Karpas-422 (cell line): ENCODE measurements around the gene CNTNAP2. TPM values are rescaled to one million over a fixed set of nuclear protein-coding genes. Genes with fewer than 3 reads are reported as not detected.
"Not testable (repeated sequence)": the region's sequence is repeated elsewhere in the genome, so short reads cannot be mapped to it uniquely, and the experiment has no call there.

Source experiments
- DNase-seq: peaks from one replicate; pipeline ENCODE4 v3.0.0-alpha.2; 2015
- H2AFZ ChIP-seq: fragments of 200-600 bp; sonication (generic); 2 replicates; pipeline ENCODE4 v1.6.1; 2014; ENCODE audit warnings: antibody characterized with exemption, low read length, mixed read lengths
- H3K27ac ChIP-seq: fragments of 200-600 bp; sonication (generic); 2 replicates; pipeline ENCODE4 v1.5.1; 2014; ENCODE audit warnings: mild to moderate bottlenecking, low read length, moderate library complexity
- H3K27me3 ChIP-seq: fragments of 200-600 bp; sonication (generic); 2 replicates; pipeline ENCODE4 v1.6.1; 2014; ENCODE audit warnings: low read length, mixed read lengths
- H3K36me3 ChIP-seq: fragments of 200-600 bp; sonication (generic); 2 replicates; pipeline ENCODE4 v1.6.1; 2014; ENCODE audit warnings: low read length, mixed read lengths; ENCODE audit not compliant: insufficient read depth
- H3K4me1 ChIP-seq: fragments of 200-600 bp; sonication (generic); 2 replicates; pipeline ENCODE4 v1.6.1; 2014; ENCODE audit warnings: mild to moderate bottlenecking, low read length, mixed read lengths
- H3K4me2 ChIP-seq: fragments of 200-600 bp; sonication (generic); 2 replicates; pipeline ENCODE4 v1.6.1; 2014; ENCODE audit warnings: low read length, low read depth, mild to moderate bottlenecking; ENCODE audit not compliant: poor library complexity, severe bottlenecking
- H3K4me3 ChIP-seq: fragments of 200-600 bp; sonication (generic); 2 replicates; pipeline ENCODE4 v1.5.1; 2014; ENCODE audit warnings: mild to moderate bottlenecking, antibody characterized with exemption, low read length, mixed read lengths
- H3K79me2 ChIP-seq: fragments of 200-600 bp; sonication (generic); 2 replicates; pipeline ENCODE4 v1.6.1; 2014; ENCODE audit warnings: mild to moderate bottlenecking, low read length, mixed read lengths
- H3K9ac ChIP-seq: fragments of 200-600 bp; sonication (generic); 2 replicates; pipeline ENCODE4 v1.6.0; 2014; ENCODE audit warnings: low read length
- H3K9me2 ChIP-seq: fragments of 200-600 bp; sonication (generic), shearing (Covaris generic); replicated peaks from 2 replicates; pipeline ENCODE4 v1.6.0; 2014; ENCODE audit warnings: mild to moderate bottlenecking, low read length, moderate library complexity; ENCODE audit not compliant: insufficient read depth
- H3K9me3 ChIP-seq: fragments of 300-700, 200-600 bp; sonication (generic); 2 replicates; pipeline ENCODE4 v1.6.1; 2014; ENCODE audit warnings: low read length, mixed read lengths
- H4K20me1 ChIP-seq: fragments of 200-600 bp; sonication (generic); 2 replicates; pipeline ENCODE4 v1.6.1; 2014; ENCODE audit warnings: mild to moderate bottlenecking, antibody characterized with exemption, low read length, low read depth; ENCODE audit not compliant: insufficient read depth
- total RNA-seq: library from RNA; depleted of rRNA; stranded (reverse); fragments of >200 nt; shearing (Covaris generic); gene quantifications from 2 replicates; pipeline ENCODE4 v1.2.3, GENCODE V29; 2014; ENCODE audit warnings: low replicate concordance

The CNTNAP2 gene
- total RNA-seq, 1 experiment from 2014 or later: not detected

GRCh38 chr7:148330822-148331221 lies 2214.2 kb downstream of the CNTNAP2 start:
- no peaks in the 10 kb centered on the region for H3K9me2 ChIP-seq
- H3K4me1 ChIP-seq: no peaks in the 10 kb centered on the region
- H3K4me2 ChIP-seq: no peak overlapping the region
- no peaks in the 10 kb centered on the region for H3K36me3 ChIP-seq
- H3K9ac ChIP-seq: no peak overlapping the region
- DNase-seq: no peak
- H3K79me2 ChIP-seq: no peaks in the 10 kb centered on the region
- H3K9me3 ChIP-seq: no peaks in the 10 kb centered on the region; the same call in 1 of the 2 replicates
- no peaks in the 10 kb centered on the region for H3K27me3 ChIP-seq
- H3K4me3 ChIP-seq: no peak overlapping the region
- H3K27ac ChIP-seq: no peak overlapping the region
- H2AFZ ChIP-seq: no peak overlapping the region
- no peaks in the 10 kb centered on the region for H4K20me1 ChIP-seq

- H3K79me2 ChIP-seq, H3K4me1 ChIP-seq, H4K20me1 ChIP-seq, H3K9me3 ChIP-seq, H3K27me3 ChIP-seq, H3K9ac ChIP-seq, H3K27ac ChIP-seq, H3K4me2 ChIP-seq, H3K9me2 ChIP-seq, H3K36me3 ChIP-seq, H3K4me3 ChIP-seq, DNase-seq, H2AFZ ChIP-seq: not testable (repeated sequence)
Observed at GRCh38 chr7:148331456-148331855, 2214.9 kb downstream of the CNTNAP2 start.

DNA sequence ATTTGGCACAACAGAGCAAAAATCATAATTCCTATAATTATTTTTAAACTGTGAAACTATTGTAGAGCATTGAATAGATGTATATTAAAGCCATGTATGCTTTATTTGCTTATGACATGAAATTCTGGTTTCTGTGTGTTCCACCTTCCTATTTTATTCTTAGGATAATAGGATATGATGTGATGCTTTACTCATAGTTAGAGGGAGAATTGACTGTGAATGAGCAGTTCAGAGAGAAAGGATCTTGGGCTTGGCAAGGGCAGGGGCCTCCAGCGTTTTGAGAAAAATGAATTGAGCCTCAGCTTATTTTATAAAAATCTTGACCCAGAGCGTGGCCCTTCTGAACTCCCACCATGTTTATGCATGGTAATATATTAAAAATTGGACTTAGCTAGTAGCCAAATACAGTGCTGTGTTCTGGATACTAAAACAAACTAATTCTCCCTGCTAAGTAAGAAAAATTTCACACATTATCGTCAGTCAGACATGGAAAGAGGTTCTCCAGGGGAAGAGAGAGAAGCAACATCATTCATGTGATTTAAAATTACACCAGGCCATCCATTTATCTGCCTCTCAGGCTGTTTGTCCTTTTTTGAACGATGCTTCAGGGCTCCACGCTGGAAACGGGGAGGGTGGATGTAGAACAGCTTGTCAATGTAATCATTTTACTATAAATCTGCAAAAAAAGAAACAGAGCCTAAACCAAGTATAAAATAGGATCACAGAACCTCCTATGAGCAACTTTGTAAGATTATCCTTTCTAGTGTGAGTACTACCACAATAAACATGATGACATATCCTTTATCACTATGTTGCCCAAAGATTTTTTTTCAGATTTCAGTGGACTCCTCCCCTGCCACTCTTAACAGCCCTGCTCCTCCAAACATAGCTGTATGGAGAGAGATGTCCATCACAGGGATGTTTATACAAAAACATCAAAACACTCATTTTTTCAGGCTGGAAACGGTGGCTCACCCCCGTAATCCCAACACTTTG lies 2215.9 kb downstream of the CNTNAP2 start:
- Histone ChIP-seq H3K4me1 (no peaks in the 10 kb centered on the region), H3K36me3 (no peaks in the 10 kb centered on the region), H4K20me1 (no peaks in the 10 kb centered on the region), H3K4me2 (no peak overlapping the region), H3K4me3 (no peak overlapping the region), H3K9me2 (no peaks in the 10 kb centered on the region), H3K9ac (no peak overlapping the region), H3K9me3 (no peaks in the 10 kb centered on the region; the same call in 1 of the 2 replicates), H3K79me2 (no peaks in the 10 kb centered on the region), H2AFZ (no peak overlapping the region), H3K27me3 (no peaks in the 10 kb centered on the region), H3K27ac (no peak overlapping the region)
- DNase-seq: no peak

GRCh38 chr7:148334441-148334956 lies 2217.9 kb downstream of the CNTNAP2 start:
- no peak overlapping the region for H3K27ac ChIP-seq
- no peaks in the 10 kb centered on the region for H3K9me2 ChIP-seq
- no peak for DNase-seq
- no peaks in the 10 kb centered on the region for H3K36me3 ChIP-seq
- H3K4me1 ChIP-seq: no peaks in the 10 kb centered on the region
- no peak overlapping the region for H3K9ac ChIP-seq
- H3K4me2 ChIP-seq: no peak overlapping the region
- no peaks in the 10 kb centered on the region for H3K79me2 ChIP-seq
- H3K4me3 ChIP-seq: no peak overlapping the region
- H2AFZ ChIP-seq: no peak overlapping the region
- H3K9me3 ChIP-seq: no peaks in the 10 kb centered on the region; the same call in 1 of the 2 replicates
- no peaks in the 10 kb centered on the region for H4K20me1 ChIP-seq
- no peaks in the 10 kb centered on the region for H3K27me3 ChIP-seq

DNA sequence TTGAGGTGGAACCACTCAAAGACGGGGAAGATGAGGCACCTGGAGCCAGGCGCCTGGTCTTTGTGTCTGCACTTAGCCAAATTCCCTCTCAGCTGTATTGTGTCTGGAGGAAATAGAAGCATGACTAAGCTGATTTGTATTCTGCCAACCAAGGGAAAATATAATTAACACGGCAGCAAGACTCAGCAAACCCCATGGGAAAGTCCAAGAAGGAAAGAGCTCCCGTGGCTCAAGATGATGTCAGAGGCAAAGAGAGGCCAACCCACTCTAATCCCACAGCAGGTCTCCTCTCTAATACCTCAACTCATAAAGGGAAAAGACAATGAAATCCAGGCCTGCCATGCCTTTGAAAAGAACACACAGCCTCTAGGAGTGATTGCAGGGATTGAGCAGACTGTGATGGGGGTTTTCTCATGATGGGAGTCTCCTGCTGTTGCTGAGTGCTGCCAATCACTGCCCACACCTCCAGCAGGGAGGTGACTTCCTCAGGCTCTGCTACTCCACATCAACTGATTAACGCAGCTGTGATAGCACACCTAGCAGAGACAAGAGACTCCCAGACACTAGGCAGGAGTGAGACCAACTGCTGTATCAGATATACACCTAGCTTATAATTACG lies 2218.5 kb downstream of the CNTNAP2 start:
- no peaks in the 10 kb centered on the region for H3K4me1 ChIP-seq
- H2AFZ ChIP-seq: no peak overlapping the region
- no peaks in the 10 kb centered on the region for H3K79me2 ChIP-seq
- H3K4me2 ChIP-seq: no peak overlapping the region
- no peaks in the 10 kb centered on the region for H3K9me2 ChIP-seq
- no peaks in the 10 kb centered on the region for H3K36me3 ChIP-seq
- H4K20me1 ChIP-seq: no peaks in the 10 kb centered on the region
- no peaks in the 10 kb centered on the region; the same call in 1 of the 2 replicates for H3K9me3 ChIP-seq
- H3K27me3 ChIP-seq: no peaks in the 10 kb centered on the region
- H3K27ac ChIP-seq: no peak overlapping the region
- no peak for DNase-seq
- no peak overlapping the region for H3K4me3 ChIP-seq
- no peak overlapping the region for H3K9ac ChIP-seq

- H3K79me2 ChIP-seq: no peaks in the 10 kb centered on the region
- H3K9me2 ChIP-seq: no peaks in the 10 kb centered on the region
- no peaks in the 10 kb centered on the region; the same call in 1 of the 2 replicates for H3K9me3 ChIP-seq
- no peak overlapping the region for H3K4me2 ChIP-seq
- H3K36me3 ChIP-seq: no peaks in the 10 kb centered on the region
- H2AFZ ChIP-seq: no peak overlapping the region
- H3K4me3 ChIP-seq: no peak overlapping the region
- no peak overlapping the region for H3K9ac ChIP-seq
- H3K4me1 ChIP-seq: no peaks in the 10 kb centered on the region
- H3K27me3 ChIP-seq: no peaks in the 10 kb centered on the region
- no peaks in the 10 kb centered on the region for H4K20me1 ChIP-seq
- no peak overlapping the region for H3K27ac ChIP-seq
- DNase-seq: no peak
Observed at GRCh38 chr7:148335790-148336189, 2219.2 kb downstream of the CNTNAP2 start.

DNA sequence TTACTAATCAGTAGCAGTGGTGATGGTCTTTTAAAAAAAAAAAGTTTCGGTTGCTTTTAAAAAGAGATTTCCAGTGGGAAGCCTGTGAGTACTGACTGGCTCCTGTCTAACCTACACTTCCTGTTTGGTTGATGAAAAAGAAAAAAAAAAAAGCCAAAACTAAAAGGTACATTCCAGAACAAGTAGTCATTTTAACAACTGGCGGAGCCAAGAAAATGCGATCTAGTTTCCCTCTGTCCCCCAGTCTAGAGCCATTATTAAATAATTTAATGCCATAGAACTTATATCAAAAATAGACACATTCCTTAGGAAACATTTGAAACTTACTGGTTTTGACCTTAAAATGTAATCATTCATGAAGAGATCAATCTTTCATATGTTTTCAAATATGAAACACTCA lies 2219.8 kb downstream of the CNTNAP2 start:
- Histone ChIP-seq H3K4me2 (no peak overlapping the region), H3K9me2 (no peaks in the 10 kb centered on the region), H3K9ac (no peak overlapping the region), H3K36me3 (no peaks in the 10 kb centered on the region), H3K27ac (no peak overlapping the region), H2AFZ (no peak overlapping the region), H3K4me3 (no peak overlapping the region), H3K79me2 (no peaks in the 10 kb centered on the region), H3K4me1 (no peaks in the 10 kb centered on the region), H3K9me3 (no peaks in the 10 kb centered on the region; the same call in 1 of the 2 replicates), H4K20me1 (no peaks in the 10 kb centered on the region), H3K27me3 (no peaks in the 10 kb centered on the region)
- DNase-seq: no peak

- H3K4me3 ChIP-seq: no peak overlapping the region
- no peaks in the 10 kb centered on the region for H3K27me3 ChIP-seq
- no peaks in the 10 kb centered on the region for H3K9me3 ChIP-seq
- H3K9ac ChIP-seq: no peak overlapping the region
- no peaks in the 10 kb centered on the region for H3K9me2 ChIP-seq
- no peak for DNase-seq
- H3K4me1 ChIP-seq: no peaks in the 10 kb centered on the region
- no peak overlapping the region for H3K4me2 ChIP-seq
- H4K20me1 ChIP-seq: no peaks in the 10 kb centered on the region
- no peak overlapping the region for H2AFZ ChIP-seq
- H3K79me2 ChIP-seq: no peaks in the 10 kb centered on the region
- no peaks in the 10 kb centered on the region for H3K36me3 ChIP-seq
- H3K27ac ChIP-seq: no peak overlapping the region
Observed at GRCh38 chr7:148337246-148337965, 2220.8 kb downstream of the CNTNAP2 start.
